ENCODE measurements around the gene AIFM1. TPM values are rescaled to one million over a fixed set of nuclear protein-coding genes. Genes with fewer than 3 reads are reported as not detected.

Gene AIFM1
- total and polyA plus RNA-seq, 2 donors (not counting 3 experiments of a cell fraction or from before 2014, with no cell fraction given): 23.7 to 29.7 TPM

- CTCF ChIA-PET: interaction anchor here (0.6 to 2.5 kb wide), 2 partner anchors 93 to 112 kb away, joined by 3 to 8 read pairs; no protein-coding TSS in a partner anchor
- dilution Hi-C loops (cut with MboI; ENCODE audit: extremely low pct_ligation_motif_present, low sequenced_read_pairs): no loop called here
- intact Hi-C loops (cut with micrococcal nuclease): loop anchor here (2.0 kb wide), 1 partner anchor 61 kb away; the partner anchor contains the start of gene ELF4
- Histone ChIP-seq H3K9me3 (replicated peaks; ENCODE audit: control insufficient read depth, insufficient read depth, low read length) (no peaks in the 10 kb centered on the region), H3K27ac (ENCODE audit: insufficient read depth, low read depth, low read length) (no peak overlapping the region), H3K36me3 (ENCODE audit: control insufficient read depth in 2 of 2, extremely low read depth in 1 of 2, insufficient read depth in 2 of 2, low read length in 2 of 2) (no peaks in the 10 kb centered on the region), H3K79me2 (ENCODE audit: control insufficient read depth, insufficient read depth, low read length) (no peaks in the 10 kb centered on the region), H2AFZ (ENCODE audit: low read depth, low read length) (peak overlapping the region; percentile 32), H4K20me1 (replicated peaks; ENCODE audit: control insufficient read depth, extremely low read depth, insufficient read depth, low read length) (no peaks in the 10 kb centered on the region), H3K4me2 (ENCODE audit: insufficient read depth, low read length) (peak overlapping the region; percentile 34), H3K4me3 (replicated peaks in 1 of 3; ENCODE audit: insufficient read depth in 1 of 3, low read depth in 1 of 3, low read length in 3 of 3) (peak overlapping the region in 2 of 3 experiments; percentile 48 to 53), H3K9ac (replicated peaks; ENCODE audit: extremely low read depth, insufficient read depth, low read length) (no peak overlapping the region), H3K4me1 (ENCODE audit: control insufficient read depth, extremely low read depth, insufficient read depth, low read length) (peaks cover 26% of the 10 kb centered on the region), H3K9me1 (replicated peaks; ENCODE audit: control insufficient read depth, extremely low read depth, insufficient read depth, low read length) (no peaks in the 10 kb centered on the region), H3K27me3 (ENCODE audit: control insufficient read depth in 2 of 2, insufficient read depth in 2 of 2, low read length in 2 of 2) (no peaks in the 10 kb centered on the region)
- DNase-seq (ENCODE audit: low read depth, low spot score): no peak
- no peak for FAIRE-seq
- no TSS peak for BruUV-seq (replicated peaks)
- POLR2A ChIA-PET: no interaction called here
- no peak for TF ChIP-seq POLR2A (IDR thresholded peaks at IDR 0.05; ENCODE audit: low read depth, low read length)
- TF ChIP-seq MYC (IDR thresholded peaks at IDR 0.05; ENCODE audit: low read depth, low read length): no peak
- TF ChIP-seq EZH2 (IDR thresholded peaks at IDR 0.05; ENCODE audit: borderline replicate concordance, low read depth, low read length, severe bottlenecking): no peak
- no peak for TF ChIP-seq JUN (IDR thresholded peaks at IDR 0.05; ENCODE audit: borderline replicate concordance, insufficient read depth, insufficient read length, low read depth)
- TF ChIP-seq, protein P1, sequence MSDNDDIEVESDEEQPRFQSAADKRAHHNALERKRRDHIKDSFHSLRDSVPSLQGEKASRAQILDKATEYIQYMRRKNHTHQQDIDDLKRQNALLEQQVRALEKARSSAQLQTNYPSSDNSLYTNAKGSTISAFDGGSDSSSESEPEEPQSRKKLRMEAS (IDR thresholded peaks at IDR 0.05; ENCODE audit: insufficient read depth, insufficient read length): no peak
- TF ChIP-seq FOS (IDR thresholded peaks at IDR 0.05; ENCODE audit: borderline replicate concordance, insufficient read depth, low read length): no peak
- TF ChIP-seq POLR2AphosphoS5 (IDR thresholded peaks at IDR 0.05; ENCODE audit: insufficient read depth, low read depth, low read length): no peak
- TF ChIP-seq GATA2 (IDR thresholded peaks at IDR 0.05; ENCODE audit: insufficient read depth, insufficient read length, low read depth, low read length): no peak
- TF ChIP-seq, protein P2, sequence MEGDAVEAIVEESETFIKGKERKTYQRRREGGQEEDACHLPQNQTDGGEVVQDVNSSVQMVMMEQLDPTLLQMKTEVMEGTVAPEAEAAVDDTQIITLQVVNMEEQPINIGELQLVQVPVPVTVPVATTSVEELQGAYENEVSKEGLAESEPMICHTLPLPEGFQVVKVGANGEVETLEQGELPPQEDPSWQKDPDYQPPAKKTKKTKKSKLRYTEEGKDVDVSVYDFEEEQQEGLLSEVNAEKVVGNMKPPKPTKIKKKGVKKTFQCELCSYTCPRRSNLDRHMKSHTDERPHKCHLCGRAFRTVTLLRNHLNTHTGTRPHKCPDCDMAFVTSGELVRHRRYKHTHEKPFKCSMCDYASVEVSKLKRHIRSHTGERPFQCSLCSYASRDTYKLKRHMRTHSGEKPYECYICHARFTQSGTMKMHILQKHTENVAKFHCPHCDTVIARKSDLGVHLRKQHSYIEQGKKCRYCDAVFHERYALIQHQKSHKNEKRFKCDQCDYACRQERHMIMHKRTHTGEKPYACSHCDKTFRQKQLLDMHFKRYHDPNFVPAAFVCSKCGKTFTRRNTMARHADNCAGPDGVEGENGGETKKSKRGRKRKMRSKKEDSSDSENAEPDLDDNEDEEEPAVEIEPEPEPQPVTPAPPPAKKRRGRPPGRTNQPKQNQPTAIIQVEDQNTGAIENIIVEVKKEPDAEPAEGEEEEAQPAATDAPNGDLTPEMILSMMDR (IDR thresholded peaks at IDR 0.05; ENCODE audit: extremely low read depth in 1 of 2, insufficient read depth in 1 of 2, low read depth in 1 of 2, low read length in 2 of 2): no peak
Measured at GRCh38 chrX:130172127-130172845, 6.6 kb upstream of the AIFM1 start.

Data from endothelial cell of umbilical vein (primary cell).